Fibroblast of lung (primary cell): ENCODE data around the gene UBE2L6.

Experiments
- EZH2 ChIP-seq: IDR thresholded peaks from 2 replicates; pipeline ENCODE4 v1.5.1; 2012; ENCODE audit warnings: low read length, control low read depth, mild to moderate bottlenecking; ENCODE audit errors: missing control alignments
- TF ChIP-seq, protein P1 (sequence below), 2 donors: IDR thresholded peaks in 1 of 2; conservative IDR thresholded peaks in 1 of 2; 1 replicate in 1 of 2; 2 replicates in 1 of 2; pipeline ENCODE4 v1.5.1; 2011 to 2012; ENCODE audit warnings: low read length in 2 of 2, control low read depth in 1 of 2, inconsistent platforms in 1 of 2, low read depth in 1 of 2, mild to moderate bottlenecking in 1 of 2

GRCh38 chr11:57508341-57509170, 58.9 kb downstream of the UBE2L6 start:
- TF ChIP-seq, protein P1, sequence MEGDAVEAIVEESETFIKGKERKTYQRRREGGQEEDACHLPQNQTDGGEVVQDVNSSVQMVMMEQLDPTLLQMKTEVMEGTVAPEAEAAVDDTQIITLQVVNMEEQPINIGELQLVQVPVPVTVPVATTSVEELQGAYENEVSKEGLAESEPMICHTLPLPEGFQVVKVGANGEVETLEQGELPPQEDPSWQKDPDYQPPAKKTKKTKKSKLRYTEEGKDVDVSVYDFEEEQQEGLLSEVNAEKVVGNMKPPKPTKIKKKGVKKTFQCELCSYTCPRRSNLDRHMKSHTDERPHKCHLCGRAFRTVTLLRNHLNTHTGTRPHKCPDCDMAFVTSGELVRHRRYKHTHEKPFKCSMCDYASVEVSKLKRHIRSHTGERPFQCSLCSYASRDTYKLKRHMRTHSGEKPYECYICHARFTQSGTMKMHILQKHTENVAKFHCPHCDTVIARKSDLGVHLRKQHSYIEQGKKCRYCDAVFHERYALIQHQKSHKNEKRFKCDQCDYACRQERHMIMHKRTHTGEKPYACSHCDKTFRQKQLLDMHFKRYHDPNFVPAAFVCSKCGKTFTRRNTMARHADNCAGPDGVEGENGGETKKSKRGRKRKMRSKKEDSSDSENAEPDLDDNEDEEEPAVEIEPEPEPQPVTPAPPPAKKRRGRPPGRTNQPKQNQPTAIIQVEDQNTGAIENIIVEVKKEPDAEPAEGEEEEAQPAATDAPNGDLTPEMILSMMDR (conservative IDR thresholded peaks at IDR 0.05 in 1 of 2, IDR thresholded peaks at IDR 0.05 in 1 of 2; ENCODE audit: low read depth in 1 of 2, low read length in 2 of 2): no peak
- TF ChIP-seq EZH2: no peak
